Epithelial cell of prostate (primary cell): ENCODE results near the gene ARHGEF38.
"Not testable (repeated sequence)": the region's sequence is repeated elsewhere in the genome, so short reads cannot be mapped to it uniquely, and the experiment has no call there.

Experiments
- DNase-seq: peaks from one replicate; pipeline ENCODE4 v3.0.0-alpha.2; 2011; ENCODE audit warnings: low read depth, low spot score
- H3K27ac ChIP-seq: fragments of 450-650 bp; 2 replicates; pipeline ENCODE4 v1.5.1; 2017; ENCODE audit warnings: mild to moderate bottlenecking

Gene ARHGEF38

GRCh38 chr4:105641845-105642244 lies 89.4 kb downstream of the ARHGEF38 start:
- no peak for DNase-seq
- no peak overlapping the region for H3K27ac ChIP-seq

- DNase-seq = peak; percentile 39
- no peak overlapping the region for H3K27ac ChIP-seq
Measured at GRCh38 chr4:105644257-105644656, 91.8 kb downstream of the ARHGEF38 start.

GRCh38 chr4:105645440-105645839 lies 93.0 kb downstream of the ARHGEF38 start:
- DNase-seq = no peak
- no peak overlapping the region for H3K27ac ChIP-seq

GRCh38 chr4:105650190-105650589 lies 97.8 kb downstream of the ARHGEF38 start:
- no peak for DNase-seq
- no peak overlapping the region for H3K27ac ChIP-seq

GRCh38 chr4:105651884-105652283 lies 99.5 kb downstream of the ARHGEF38 start:
- DNase-seq = no peak
- no peak overlapping the region for H3K27ac ChIP-seq

GRCh38 chr4:105652286-105652888 lies 100.0 kb downstream of the ARHGEF38 start:
- H3K27ac ChIP-seq = no peak overlapping the region
- no peak for DNase-seq

- no peak overlapping the region for H3K27ac ChIP-seq
- peak; percentile 29 for DNase-seq
Measured at GRCh38 chr4:105657117-105657765, 104.8 kb downstream of the ARHGEF38 start.

GRCh38 chr4:105659190-105659589 lies 106.8 kb downstream of the ARHGEF38 start:
- no peak overlapping the region for H3K27ac ChIP-seq
- no peak for DNase-seq

GRCh38 chr4:105661028-105661427 lies 108.6 kb downstream of the ARHGEF38 start:
- no peak overlapping the region for H3K27ac ChIP-seq
- DNase-seq = no peak

- no peak for DNase-seq
- H3K27ac ChIP-seq = no peak overlapping the region
Measured at GRCh38 chr4:105662935-105663675, 110.7 kb downstream of the ARHGEF38 start.

GRCh38 chr4:105666693-105667092 lies 114.3 kb downstream of the ARHGEF38 start:
- no peak for DNase-seq
- H3K27ac ChIP-seq = no peak overlapping the region

GRCh38 chr4:105670684-105671083 lies 118.3 kb downstream of the ARHGEF38 start:
- H3K27ac ChIP-seq = no peak overlapping the region
- DNase-seq = no peak

GRCh38 chr4:105671301-105671700 lies 118.9 kb downstream of the ARHGEF38 start:
- DNase-seq = no peak
- no peak overlapping the region for H3K27ac ChIP-seq

GRCh38 chr4:105674011-105674410 lies 121.6 kb downstream of the ARHGEF38 start:
- DNase-seq = no peak
- H3K27ac ChIP-seq = no peak overlapping the region

- no peak for DNase-seq
- no peak overlapping the region for H3K27ac ChIP-seq
Measured at GRCh38 chr4:105677709-105678108, 125.3 kb downstream of the ARHGEF38 start.

- no peak overlapping the region for H3K27ac ChIP-seq
- DNase-seq = no peak
Measured at GRCh38 chr4:105679186-105679585, 126.8 kb downstream of the ARHGEF38 start.

GRCh38 chr4:105683038-105683437 lies 130.6 kb downstream of the ARHGEF38 start:
- peak overlapping the region; percentile 12 for H3K27ac ChIP-seq
- peak; percentile 55 for DNase-seq

- DNase-seq = no peak
Measured at GRCh38 chr4:105686571-105686970, 134.2 kb downstream of the ARHGEF38 start.

GRCh38 chr4:105694812-105695211 lies 142.4 kb downstream of the ARHGEF38 start:
- DNase-seq, H3K27ac ChIP-seq: not testable (repeated sequence)

More at GRCh38 chr4:105686571-105686970, 134.2 kb downstream of the ARHGEF38 start:
- no peak overlapping the region for H3K27ac ChIP-seq

GRCh38 chr4:105695832-105696231 lies 143.4 kb downstream of the ARHGEF38 start:
- DNase-seq, H3K27ac ChIP-seq: not testable (repeated sequence)

- DNase-seq = no peak
- no peak overlapping the region for H3K27ac ChIP-seq
Measured at GRCh38 chr4:105698607-105699006, 146.2 kb downstream of the ARHGEF38 start.
